OCI-LY7 (cell line): ENCODE measurements around the gene PRR5L. TPM values are rescaled to one million over a fixed set of nuclear protein-coding genes. Genes with fewer than 3 reads are reported as not detected.

ENCODE experiments used
- BruUV-seq: library from RNA; stranded (reverse); fragments of 400-500 nt; replicated peaks from 2 replicates; lab custom pipeline; 2021; lab: Mats Ljungman, UMichigan
- CTCF ChIA-PET: fragments of 300-600 bp; sonication (Branson Sonifier 250); formaldehyde crosslinking; loops from one replicate; lab custom pipeline; 2022; ENCODE audit warnings: antibody characterized with exemption; ENCODE audit not compliant: unreplicated experiment; lab: Charles Lee
- POLR2A ChIA-PET: fragments of 300-600 bp; sonication (Branson Sonifier 250); formaldehyde crosslinking; loops from one replicate; lab custom pipeline; 2022; ENCODE audit warnings: antibody characterized with exemption; lab: Charles Lee
- DNase-seq: peaks from one replicate; pipeline ENCODE4 v3.0.0-alpha.2; 2015; ENCODE audit warnings: low spot score
- H2AFZ ChIP-seq: fragments of 200-600 bp; sonication (generic), shearing (Covaris generic); 2 replicates; pipeline ENCODE4 v1.6.1; 2014; ENCODE audit warnings: mild to moderate bottlenecking, antibody characterized with exemption, low read length, moderate library complexity
- H3K27ac ChIP-seq: fragments of 200-600 bp; sonication (generic); 2 replicates; pipeline ENCODE4 v1.5.1; 2014; ENCODE audit warnings: mixed run types, low read depth, mild to moderate bottlenecking, moderate library complexity, low read length, inconsistent platforms; ENCODE audit not compliant: poor library complexity, severe bottlenecking
- H3K36me3 ChIP-seq: fragments of 200-600 bp; sonication (generic); 2 replicates; pipeline ENCODE4 v1.6.1; 2014; ENCODE audit warnings: mild to moderate bottlenecking, antibody characterized with exemption, low read length, moderate library complexity, mixed read lengths; ENCODE audit not compliant: insufficient read depth
- H3K4me1 ChIP-seq: fragments of 200-600 bp; sonication (generic); 2 replicates; pipeline ENCODE4 v1.5.1; 2014; ENCODE audit warnings: mild to moderate bottlenecking, low read length; ENCODE audit not compliant: insufficient read depth, poor library complexity, severe bottlenecking
- H3K4me2 ChIP-seq: fragments of 200-600 bp; sonication (generic); 2 replicates; pipeline ENCODE4 v1.6.1; 2014; ENCODE audit warnings: mild to moderate bottlenecking, low read length
- H3K4me3 ChIP-seq: fragments of 200-600 bp; sonication (generic); 2 replicates; pipeline ENCODE4 v1.5.1; 2014; ENCODE audit warnings: mild to moderate bottlenecking, low read depth, low read length; ENCODE audit not compliant: poor library complexity, severe bottlenecking
- H3K79me2 ChIP-seq: fragments of 200-600 bp; sonication (generic); 2 replicates; pipeline ENCODE4 v1.6.1; 2016; ENCODE audit warnings: low read depth, mild to moderate bottlenecking, low read length, moderate library complexity, mixed read lengths; ENCODE audit not compliant: insufficient read depth
- H3K9me2 ChIP-seq: fragments of 200-600 bp; sonication (generic); 2 replicates; pipeline ENCODE4 v1.6.1; 2016; ENCODE audit warnings: mild to moderate bottlenecking, low read length, mixed read lengths; ENCODE audit not compliant: insufficient read depth
- H3K9me3 ChIP-seq: fragments of 200-600 bp; sonication (generic); 2 replicates; pipeline ENCODE4 v1.6.1; 2014; ENCODE audit warnings: mild to moderate bottlenecking, mixed run types, low read length, mixed read lengths
- H4K20me1 ChIP-seq: fragments of 200-600 bp; sonication (generic); 2 replicates; pipeline ENCODE4 v1.6.1; 2014; ENCODE audit warnings: mild to moderate bottlenecking, antibody characterized with exemption, low read length, moderate library complexity, mixed read lengths; ENCODE audit not compliant: insufficient read depth
- CTCF ChIP-seq: fragments of 200-600 bp; sonication (generic); conservative IDR thresholded peaks from 2 replicates; pipeline ENCODE4 v1.5.1; 2014; ENCODE audit warnings: mild to moderate bottlenecking, antibody characterized with exemption, low read length, moderate library complexity, mixed read lengths
- EZH2phosphoT487 ChIP-seq: fragments of 200-600 bp; sonication (generic); IDR thresholded peaks from 2 replicates; pipeline ENCODE4 v1.6.1; 2018; ENCODE audit warnings: low read depth, borderline replicate concordance, mild to moderate bottlenecking, mixed run types, antibody characterized with exemption, low read length, moderate library complexity, mixed read lengths
- intact Hi-C: fragments of 100-400 bp; cut with micrococcal nuclease; formaldehyde crosslinking; loops from one replicate; pipeline ENCODE4 v1.10.0; 2022; ENCODE audit not compliant: unreplicated experiment
- total RNA-seq, 2 experiments: library from RNA; depleted of rRNA in 1 of 2; stranded (reverse); fragments of >200 nt in 1 of 2; shearing (Covaris generic) in 1 of 2; gene quantifications; 2 replicates each; pipeline ENCODE4 v1.2.3, GENCODE V29; 2014 to 2022

PRR5L gene
- total RNA-seq, 2 experiments from 2014 or later, result not detected

GRCh38 chr11:36258730-36259360 lies 37.2 kb upstream of the PRR5L start:
- no TSS peak for BruUV-seq
- peak; percentile 12 for DNase-seq
- CTCF ChIA-PET, result interaction anchor here (0.7 kb wide), 1 partner anchor 621 kb away, joined by 3 read pairs; no protein-coding TSS in a partner anchor
- H3K9me2 ChIP-seq, result no peaks in the 10 kb centered on the region
- H3K27ac ChIP-seq, result no peak overlapping the region
- no peak overlapping the region for H3K4me3 ChIP-seq
- H3K9me3 ChIP-seq, result no peaks in the 10 kb centered on the region
- intact Hi-C loops, result no loop called here
- no peaks in the 10 kb centered on the region for H3K79me2 ChIP-seq
- TF ChIP-seq EZH2phosphoT487 (no peak), CTCF (peak; percentile 61)
- H4K20me1 ChIP-seq, result no peaks in the 10 kb centered on the region
- H3K36me3 ChIP-seq, result no peaks in the 10 kb centered on the region
- no peaks in the 10 kb centered on the region for H3K4me1 ChIP-seq
- H3K4me2 ChIP-seq, result no peak overlapping the region
- H2AFZ ChIP-seq, result no peak overlapping the region
- POLR2A ChIA-PET, result interaction anchor here (0.5 to 0.8 kb wide), 3 partner anchors 9 to 450 kb away, joined by 3 read pairs; no protein-coding TSS in a partner anchor

- Histone ChIP-seq H3K4me1 (no peaks in the 10 kb centered on the region), H3K4me3 (no peak overlapping the region), H3K79me2 (no peaks in the 10 kb centered on the region), H3K9me2 (no peaks in the 10 kb centered on the region), H2AFZ (no peak overlapping the region), H3K4me2 (no peak overlapping the region), H4K20me1 (no peaks in the 10 kb centered on the region), H3K27ac (no peak overlapping the region), H3K36me3 (no peaks in the 10 kb centered on the region), H3K9me3 (no peaks in the 10 kb centered on the region)
- intact Hi-C loops, result no loop called here
- TF ChIP-seq EZH2phosphoT487 (no peak), CTCF (no peak)
- POLR2A ChIA-PET, result no interaction called here
- CTCF ChIA-PET, result no interaction called here
- no TSS peak for BruUV-seq
- no peak for DNase-seq
These were observed 35.0 kb upstream of the PRR5L start for GRCh38 chr11:36261094-36261493.
